ENCODE data around the gene ING1.

- no peak for TF ChIP-seq CTCF (IDR thresholded peaks at IDR 0.05)
- no peak for TF ChIP-seq POLR2A (IDR thresholded peaks at IDR 0.05)
Observed at GRCh38 chr13:110669036-110669435, 44.5 kb upstream of the ING1 start.
